Tibial artery (tissue), 4 donors: ENCODE measurements around the gene SMIM32.

ENCODE experiments used
- DNase-seq, 2 donors: peaks; one replicate each; pipeline ENCODE4 v3.0.0-alpha.2; 2019
- H3K27ac ChIP-seq, 2 donors: fragments of 200-600 bp; sonication (generic) in 1 of 2; 1 replicate in 1 of 2; 2 replicates in 1 of 2; pipeline ENCODE4 v1.5.1; 2018 to 2019; ENCODE audit warnings: mild to moderate bottlenecking in 1 of 2
- H3K27me3 ChIP-seq, 2 donors: fragments of 200-600 bp; sonication (generic) in 1 of 2; one replicate each; pipeline versions ENCODE4 v1.5.1 to v1.6.0; 2016 to 2019
- H3K36me3 ChIP-seq, 3 donors: fragments of 200-600 bp; sonication (generic) in 2 of 3; one replicate each; pipeline ENCODE4 v1.5.1; 2016 to 2019; ENCODE audit warnings: mild to moderate bottlenecking in 2 of 3
- H3K4me1 ChIP-seq, 4 donors: fragments of 200-600 bp; sonication (generic) in 2 of 4; 1 replicate in 3 of 4; 2 replicates in 1 of 4; pipeline ENCODE4 v1.5.1; 2016 to 2019
- H3K4me3 ChIP-seq, 2 donors: fragments of 200-600 bp; sonication (generic) in 1 of 2; 1 replicate in 1 of 2; 2 replicates in 1 of 2; pipeline ENCODE4 v1.5.1; 2018 to 2019; ENCODE audit warnings: mild to moderate bottlenecking in 2 of 2
- H3K9me3 ChIP-seq, 3 donors: fragments of 200-600 bp; sonication (generic) in 1 of 3; one replicate each; pipeline ENCODE4 v1.5.1; 2016 to 2019
- CTCF ChIP-seq, 2 experiments: fragments of 200-600 bp in 1 of 2; fragments of 450-650 bp in 1 of 2; IDR thresholded peaks; one replicate each; pipeline ENCODE4 v1.5.1; 2017 to 2019; ENCODE audit warnings: antibody characterized with exemption in 2 of 2, mild to moderate bottlenecking in 1 of 2, moderate library complexity in 1 of 2
- intact Hi-C: fragments of 100-400 bp; cut with DNase I; formaldehyde crosslinking; loops from one replicate; pipeline ENCODE4 v1.15.0; 2023; ENCODE audit warnings: low total_unique reads

SMIM32 gene

GRCh38 chr5:136202469-136203205, 9.7 kb upstream of the SMIM32 start:
- intact Hi-C loops, result no loop called here
- no peak for DNase-seq
- H3K9me3 ChIP-seq, result no peaks in the 10 kb centered on the region
- no peak overlapping the region for H3K4me3 ChIP-seq
- no peak overlapping the region for H3K27ac ChIP-seq
- peaks cover 0 to 6% of the 10 kb centered on the region in 2 donors for H3K27me3 ChIP-seq
- no peak for TF ChIP-seq CTCF (IDR thresholded peaks at IDR 0.05)
- H3K4me1 ChIP-seq, result no peaks in the 10 kb centered on the region
- no peaks in the 10 kb centered on the region for H3K36me3 ChIP-seq

- no peaks in the 10 kb centered on the region for H3K9me3 ChIP-seq
- no peak for DNase-seq
- no peak overlapping the region for H3K27ac ChIP-seq
- no peak for TF ChIP-seq CTCF (IDR thresholded peaks at IDR 0.05)
- H3K4me1 ChIP-seq, result no peaks in the 10 kb centered on the region
- H3K36me3 ChIP-seq, result no peaks in the 10 kb centered on the region
- no peak overlapping the region for H3K4me3 ChIP-seq
- intact Hi-C loops, result no loop called here
- peaks cover 0 to 6% of the 10 kb centered on the region in 2 donors for H3K27me3 ChIP-seq
These were observed 8.9 kb upstream of the SMIM32 start for GRCh38 chr5:136201870-136202269.

- H3K4me3 ChIP-seq, result no peak overlapping the region
- H3K27me3 ChIP-seq, result peaks cover 0 to 6% of the 10 kb centered on the region in 2 donors
- TF ChIP-seq CTCF (IDR thresholded peaks at IDR 0.05), result no peak
- peaks cover 0 to 11% (median 5%) of the 10 kb centered on the region in 4 donors for H3K4me1 ChIP-seq
- DNase-seq, result no peak
- no peaks in the 10 kb centered on the region for H3K9me3 ChIP-seq
- no peaks in the 10 kb centered on the region for H3K36me3 ChIP-seq
- H3K27ac ChIP-seq, result no peak overlapping the region
- intact Hi-C loops, result no loop called here
These were observed 7.8 kb upstream of the SMIM32 start for GRCh38 chr5:136200761-136201160.

- H3K27me3 ChIP-seq, result peaks cover 0 to 6% of the 10 kb centered on the region in 2 donors
- intact Hi-C loops, result no loop called here
These were observed 7.2 kb upstream of the SMIM32 start for GRCh38 chr5:136200130-136200529.

GRCh38 chr5:136199408-136199807, 6.4 kb upstream of the SMIM32 start:
- no peak overlapping the region for H3K4me3 ChIP-seq
- intact Hi-C loops, result loop anchor here (10.0 kb wide), 1 partner anchor 65 kb away; the partner anchor contains the start of gene SMAD5
- H3K9me3 ChIP-seq, result no peaks in the 10 kb centered on the region
- DNase-seq, result no peak
- no peak overlapping the region for H3K27ac ChIP-seq
- no peak for TF ChIP-seq CTCF (IDR thresholded peaks at IDR 0.05)
- H3K36me3 ChIP-seq, result no peaks in the 10 kb centered on the region
- H3K4me1 ChIP-seq, result peaks cover 0 to 15% (median 5%) of the 10 kb centered on the region in 4 donors
- peaks cover 0 to 5% of the 10 kb centered on the region in 2 donors for H3K27me3 ChIP-seq

More at GRCh38 chr5:136200130-136200529, 7.2 kb upstream of the SMIM32 start:
- Histone ChIP-seq H3K4me3 (no peak overlapping the region), H3K9me3 (no peaks in the 10 kb centered on the region), H3K4me1 (peaks cover 0 to 15% (median 5%) of the 10 kb centered on the region in 4 donors), H3K36me3 (no peaks in the 10 kb centered on the region), H3K27ac (no peak overlapping the region)
- no peak for DNase-seq
- TF ChIP-seq CTCF (IDR thresholded peaks at IDR 0.05), result no peak
